Dedifferentiated amniotic fluid mesenchymal stem cell (primary cell): ENCODE measurements around the gene COPS3.
"Not testable (repeated sequence)": the region's sequence is repeated elsewhere in the genome, so short reads cannot be mapped to it uniquely, and the experiment has no call there.

ENCODE experiments used
- DNase-seq: peaks from one replicate; pipeline ENCODE4 v3.0.0-alpha.2; 2016; ENCODE audit errors: extremely low spot score

Gene COPS3

GRCh38 chr17:17303010-17303846 lies 22.2 kb upstream of the COPS3 start, which contains the start of gene NT5M:
TSS of gene NT5M (plus strand) at chr17:17303373. CDS start at chr17:17303551, 178 bp downstream.
- DNase-seq, result peak; percentile 66

- not testable (repeated sequence) for DNase-seq
These were observed 20.6 kb upstream of the COPS3 start for GRCh38 chr17:17301659-17302058.

- DNase-seq, result no peak
These were observed 19.9 kb upstream of the COPS3 start for GRCh38 chr17:17300624-17301568.

- no peak for DNase-seq
These were observed 17.1 kb upstream of the COPS3 start for GRCh38 chr17:17298108-17298507.

GRCh38 chr17:17297217-17297616 lies 16.2 kb upstream of the COPS3 start:
- no peak for DNase-seq

- DNase-seq, result no peak
These were observed 14.1 kb upstream of the COPS3 start for GRCh38 chr17:17295141-17295540.

GRCh38 chr17:17289701-17290100 lies 8.7 kb upstream of the COPS3 start:
- no peak for DNase-seq

- DNase-seq, result no peak
These were observed 8.0 kb upstream of the COPS3 start for GRCh38 chr17:17289086-17289485.

- DNase-seq, result no peak
These were observed 4.9 kb upstream of the COPS3 start for GRCh38 chr17:17285951-17286350.

- no peak for DNase-seq
These were observed 1.7 kb downstream of the COPS3 start for GRCh38 chr17:17279316-17279715.

GRCh38 chr17:17277431-17277830 lies 3.6 kb downstream of the COPS3 start:
- not testable (repeated sequence) for DNase-seq

GRCh38 chr17:17275971-17276370 lies 5.1 kb downstream of the COPS3 start:
- no peak for DNase-seq

GRCh38 chr17:17269926-17270773 lies 10.9 kb downstream of the COPS3 start:
- no peak for DNase-seq

GRCh38 chr17:17264430-17264829 lies 16.6 kb downstream of the COPS3 start:
- no peak for DNase-seq

- DNase-seq, result no peak
These were observed 22.0 kb downstream of the COPS3 start for GRCh38 chr17:17258998-17259397.

GRCh38 chr17:17258011-17258410 lies 23.0 kb downstream of the COPS3 start:
- DNase-seq, result no peak

GRCh38 chr17:17256316-17256715 lies 24.7 kb downstream of the COPS3 start:
- no peak for DNase-seq

GRCh38 chr17:17255689-17256088 lies 25.4 kb downstream of the COPS3 start:
- not testable (repeated sequence) for DNase-seq

GRCh38 chr17:17254036-17254435 lies 27.0 kb downstream of the COPS3 start:
- DNase-seq, result no peak

GRCh38 chr17:17253406-17253805 lies 27.6 kb downstream of the COPS3 start:
- no peak for DNase-seq

GRCh38 chr17:17252149-17252661 lies 28.8 kb downstream of the COPS3 start:
- no peak for DNase-seq
